H9 (cell line): Measurements from ENCODE around the gene FAM210B. TPM values are rescaled to one million over a fixed set of nuclear protein-coding genes. Genes with fewer than 3 reads are reported as not detected.

Experiments used
- DNase-seq: peaks from one replicate; pipeline ENCODE4 v3.0.0-alpha.2; 2017
- H2AFZ ChIP-seq: one replicate; pipeline ENCODE4 v1.6.1; 2013; ENCODE audit warnings: mild to moderate bottlenecking, low read length, control low read depth, moderate library complexity
- H2AK5ac ChIP-seq: 2 replicates; pipeline ENCODE4 v1.6.1; 2013; ENCODE audit warnings: low read length, control low read depth, mixed read lengths; ENCODE audit not compliant: insufficient read length
- H2BK120ac ChIP-seq: one replicate; pipeline ENCODE4 v1.6.1; 2013; ENCODE audit warnings: low read depth, mild to moderate bottlenecking, low read length, control low read depth, inconsistent platforms; ENCODE audit not compliant: poor library complexity, severe bottlenecking
- H2BK12ac ChIP-seq: 2 replicates; pipeline ENCODE4 v1.6.1; 2013; ENCODE audit warnings: low read length, control low read depth, mixed read lengths, low read depth; ENCODE audit not compliant: insufficient read length
- H2BK15ac ChIP-seq: 2 replicates; pipeline ENCODE4 v1.6.1; 2013; ENCODE audit warnings: low read depth, low read length, control low read depth
- H2BK20ac ChIP-seq: one replicate; pipeline ENCODE4 v1.6.1; 2013; ENCODE audit warnings: low read depth, mild to moderate bottlenecking, low read length, control low read depth, inconsistent platforms; ENCODE audit not compliant: poor library complexity, severe bottlenecking
- H2BK5ac ChIP-seq: 2 replicates; pipeline ENCODE4 v1.6.1; 2013; ENCODE audit warnings: low read length, control low read depth, mixed read lengths; ENCODE audit not compliant: insufficient read length
- H3K14ac ChIP-seq: 2 replicates; pipeline ENCODE4 v1.6.1; 2013; ENCODE audit warnings: low read length, control low read depth; ENCODE audit not compliant: insufficient read depth
- H3K18ac ChIP-seq: 2 replicates; pipeline ENCODE4 v1.6.1; 2013; ENCODE audit warnings: low read depth, mild to moderate bottlenecking, mixed read lengths, low read length, control low read depth; ENCODE audit not compliant: insufficient read length
- H3K23ac ChIP-seq: 2 replicates; pipeline ENCODE4 v1.6.1; 2013; ENCODE audit warnings: low read length, control low read depth, mixed read lengths, low read depth; ENCODE audit not compliant: insufficient read length
- H3K23me2 ChIP-seq: 2 replicates; pipeline ENCODE4 v1.6.1; 2013; ENCODE audit warnings: low read depth, mild to moderate bottlenecking, mixed read lengths, low read length, control low read depth; ENCODE audit not compliant: insufficient read length, poor library complexity, severe bottlenecking
- H3K27ac ChIP-seq: 2 replicates; pipeline ENCODE4 v1.5.1; 2013; ENCODE audit warnings: low read length, control low read depth, mixed read lengths, low read depth; ENCODE audit not compliant: insufficient read length
- H3K27me3 ChIP-seq: 2 replicates; pipeline ENCODE4 v1.6.1; 2013; ENCODE audit warnings: low read length, control low read depth, inconsistent platforms; ENCODE audit not compliant: insufficient read depth
- H3K4ac ChIP-seq: 2 replicates; pipeline ENCODE4 v1.6.1; 2013; ENCODE audit warnings: low read depth, mild to moderate bottlenecking, control low read depth, inconsistent platforms, low read length, moderate library complexity
- H3K4me1 ChIP-seq: 2 replicates; pipeline ENCODE4 v1.6.1; 2013; ENCODE audit warnings: low read length, control low read depth, inconsistent platforms; ENCODE audit not compliant: insufficient read depth
- H3K4me2 ChIP-seq: 2 replicates; pipeline ENCODE4 v1.6.1; 2013; ENCODE audit warnings: low read length, control low read depth, mixed read lengths; ENCODE audit not compliant: insufficient read length, insufficient read depth
- H3K56ac ChIP-seq: 2 replicates; pipeline ENCODE4 v1.6.1; 2013; ENCODE audit warnings: low read depth, mild to moderate bottlenecking, mixed read lengths, low read length, control low read depth; ENCODE audit not compliant: insufficient read length
- H3K79me1 ChIP-seq: 2 replicates; pipeline ENCODE4 v1.6.1; 2013; ENCODE audit warnings: low read depth, mild to moderate bottlenecking, moderate library complexity, low read length, control low read depth, inconsistent platforms; ENCODE audit not compliant: insufficient read depth, poor library complexity, severe bottlenecking
- H3K79me2 ChIP-seq: 2 replicates; pipeline ENCODE4 v1.6.1; 2013; ENCODE audit warnings: low read length, control low read depth, inconsistent platforms; ENCODE audit not compliant: insufficient read depth
- H3K9ac ChIP-seq: 2 replicates; pipeline ENCODE4 v1.6.1; 2013; ENCODE audit warnings: low read length, control low read depth, mixed read lengths; ENCODE audit not compliant: insufficient read length; ENCODE audit errors: extremely low read depth
- H3K9me3 ChIP-seq: one replicate; pipeline ENCODE4 v1.6.1; 2013; ENCODE audit warnings: low read depth, low read length, inconsistent platforms; ENCODE audit not compliant: control insufficient read depth
- H3T11ph ChIP-seq: one replicate; pipeline ENCODE4 v1.6.1; 2013; ENCODE audit warnings: mild to moderate bottlenecking, low read length, control low read depth, inconsistent platforms
- H4K20me1 ChIP-seq: one replicate; pipeline ENCODE4 v1.6.1; 2013; ENCODE audit not compliant: control insufficient read depth, insufficient read length, insufficient read depth
- H4K5ac ChIP-seq: 2 replicates; pipeline ENCODE4 v1.6.1; 2013; ENCODE audit warnings: low read depth, mild to moderate bottlenecking, mixed read lengths, low read length, control low read depth; ENCODE audit not compliant: insufficient read length
- H4K8ac ChIP-seq: replicated peaks from 2 replicates; pipeline ENCODE4 v1.6.1; 2013; ENCODE audit warnings: low read length, control low read depth, mixed read lengths, low read depth; ENCODE audit not compliant: insufficient read length
- H4K91ac ChIP-seq: 2 replicates; pipeline ENCODE4 v1.6.1; 2013; ENCODE audit warnings: low read depth, mild to moderate bottlenecking, moderate library complexity, mixed read lengths, low read length, control low read depth; ENCODE audit not compliant: insufficient read length
- H3K27ac Mint-ChIP-seq, 3 experiments: 2 replicates in 2 of 3; 3 replicates in 1 of 3; pipeline ENCODE4 v1.8.0; 2020 to 2021; ENCODE audit warnings: mixed read lengths in 3 of 3, mild to moderate bottlenecking in 1 of 3, moderate library complexity in 1 of 3
- H3K27me3 Mint-ChIP-seq: 2 replicates; pipeline ENCODE4 v1.8.0; 2021; ENCODE audit warnings: low read depth, mild to moderate bottlenecking, moderate library complexity, mixed read lengths
- H3K36me3 Mint-ChIP-seq, 3 experiments: 2 replicates in 2 of 3; 3 replicates in 1 of 3; pipeline ENCODE4 v1.8.0; 2020 to 2021; ENCODE audit warnings: low read depth in 3 of 3, mixed read lengths in 3 of 3; ENCODE audit not compliant: insufficient read depth in 1 of 3
- H3K4me1 Mint-ChIP-seq, 2 experiments: 2 replicates each; pipeline ENCODE4 v1.8.0; 2020; ENCODE audit warnings: mixed read lengths in 2 of 2
- H3K4me3 Mint-ChIP-seq, 2 experiments: 2 replicates in 1 of 2; 3 replicates in 1 of 2; pipeline ENCODE4 v1.8.0; 2020 to 2021; ENCODE audit warnings: mild to moderate bottlenecking in 2 of 2, mixed read lengths in 2 of 2, moderate library complexity in 1 of 2
- H3K9me3 Mint-ChIP-seq, 2 experiments: 2 replicates in 1 of 2; 3 replicates in 1 of 2; pipeline ENCODE4 v1.8.0; 2020; ENCODE audit warnings: mild to moderate bottlenecking in 2 of 2, mixed read lengths in 2 of 2, moderate library complexity in 1 of 2
- WGBS: extraction: QIAGEN DNeasy Blood & Tissue Kit; methylation state at CpG from one replicate; pipeline ENCODE4 v1.1.7; 2013; ENCODE audit warnings: missing lambda C conversion rate, low lambda C conversion rate, mixed read lengths; ENCODE audit not compliant: insufficient read length; ENCODE audit errors: extremely low coverage; 5-methylcytosine and 5-hydroxymethylcytosine counted together
- total RNA-seq: library from RNA; stranded (reverse); gene quantifications from 2 replicates; pipeline ENCODE4 v1.2.1, GENCODE V29; 2021
- TF ChIP-seq, protein P1 (sequence below): fragments of 200-600 bp; sonication (generic); conservative IDR thresholded peaks from 3 replicates; pipeline ENCODE4 v1.8.0; 2021; ENCODE audit warnings: antibody characterized with exemption, mild to moderate bottlenecking

The FAM210B gene
- total RNA-seq, 1 experiment from 2014 or later = 24.2 TPM

- no CpG with 5 or more reads among the region's 3 CpGs for WGBS
- Mint-ChIP-seq H3K4me3 (no peak overlapping the region), H3K9me3 (peaks cover 0 to 3% of the 10 kb centered on the region in 2 experiments; a peak in 1 of 5 replicates), H3K27ac (no peak overlapping the region), H3K27me3 (peaks cover 88% of the 10 kb centered on the region), H3K4me1 (peaks cover 21% of the 10 kb centered on the region in 2 experiments), H3K36me3 (no peaks in the 10 kb centered on the region; a peak in 2 of 7 replicates)
- no peak overlapping the region for H2BK20ac ChIP-seq
- H3K23ac ChIP-seq = no peak overlapping the region
- no peaks in the 10 kb centered on the region for H3K79me1 ChIP-seq
- H3K14ac ChIP-seq = no peak overlapping the region
- no peak overlapping the region for H3K9ac ChIP-seq
- H3K56ac ChIP-seq = no peak overlapping the region
- H4K91ac ChIP-seq = no peak overlapping the region
- H3K23me2 ChIP-seq = peaks cover 3% of the 10 kb centered on the region
- no peak overlapping the region for H3K18ac ChIP-seq
- H2BK12ac ChIP-seq = no peak overlapping the region
- H4K5ac ChIP-seq = no peak overlapping the region
- H3K4me2 ChIP-seq = no peak overlapping the region
- no peak overlapping the region for H3T11ph ChIP-seq
- no peak overlapping the region for H2BK120ac ChIP-seq
- DNase-seq = no peak
- H3K27ac ChIP-seq = no peak overlapping the region
- H4K8ac ChIP-seq = no peak overlapping the region
- peaks cover 4% of the 10 kb centered on the region for H3K4me1 ChIP-seq
- H3K27me3 ChIP-seq = peaks cover 26% of the 10 kb centered on the region; the same call in 1 of the 2 replicates
- no peak overlapping the region for H2AK5ac ChIP-seq
- H2AFZ ChIP-seq = no peak overlapping the region
- H2BK5ac ChIP-seq = no peak overlapping the region
- H3K9me3 ChIP-seq = no peaks in the 10 kb centered on the region
- no peaks in the 10 kb centered on the region for H4K20me1 ChIP-seq
- no peak overlapping the region for H3K4ac ChIP-seq
- no peaks in the 10 kb centered on the region for H3K79me2 ChIP-seq
- no peak overlapping the region for H2BK15ac ChIP-seq
- TF ChIP-seq, protein P1, sequence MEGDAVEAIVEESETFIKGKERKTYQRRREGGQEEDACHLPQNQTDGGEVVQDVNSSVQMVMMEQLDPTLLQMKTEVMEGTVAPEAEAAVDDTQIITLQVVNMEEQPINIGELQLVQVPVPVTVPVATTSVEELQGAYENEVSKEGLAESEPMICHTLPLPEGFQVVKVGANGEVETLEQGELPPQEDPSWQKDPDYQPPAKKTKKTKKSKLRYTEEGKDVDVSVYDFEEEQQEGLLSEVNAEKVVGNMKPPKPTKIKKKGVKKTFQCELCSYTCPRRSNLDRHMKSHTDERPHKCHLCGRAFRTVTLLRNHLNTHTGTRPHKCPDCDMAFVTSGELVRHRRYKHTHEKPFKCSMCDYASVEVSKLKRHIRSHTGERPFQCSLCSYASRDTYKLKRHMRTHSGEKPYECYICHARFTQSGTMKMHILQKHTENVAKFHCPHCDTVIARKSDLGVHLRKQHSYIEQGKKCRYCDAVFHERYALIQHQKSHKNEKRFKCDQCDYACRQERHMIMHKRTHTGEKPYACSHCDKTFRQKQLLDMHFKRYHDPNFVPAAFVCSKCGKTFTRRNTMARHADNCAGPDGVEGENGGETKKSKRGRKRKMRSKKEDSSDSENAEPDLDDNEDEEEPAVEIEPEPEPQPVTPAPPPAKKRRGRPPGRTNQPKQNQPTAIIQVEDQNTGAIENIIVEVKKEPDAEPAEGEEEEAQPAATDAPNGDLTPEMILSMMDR = no peak
Observed at GRCh38 chr20:56348746-56349145, 10.0 kb upstream of the FAM210B start.
